Subcutaneous adipose tissue (tissue), 4 donors: ENCODE results near the gene TPD52L1. TPM values are rescaled to one million over a fixed set of nuclear protein-coding genes. Genes with fewer than 3 reads are reported as not detected.

Experiments used
- CTCF ChIP-seq: fragments of 450-650 bp; IDR thresholded peaks from one replicate; pipeline ENCODE4 v1.5.1; 2016; ENCODE audit warnings: low read depth, mild to moderate bottlenecking, control low read depth, antibody characterized with exemption, moderate library complexity
- total RNA-seq, 4 donors: library from RNA; depleted of rRNA; stranded (reverse); fragments of >200 nt; gene quantifications; one replicate each; pipeline ENCODE4 v1.1.0, GENCODE V29; 2016

TPD52L1 gene
- total RNA-seq, 4 donors from 2014 or later: 18.7 to 70.6 (median 33.4) TPM

- no peak for TF ChIP-seq CTCF
Observed at GRCh38 chr6:125271486-125272159, 118.0 kb downstream of the TPD52L1 start.

DNA sequence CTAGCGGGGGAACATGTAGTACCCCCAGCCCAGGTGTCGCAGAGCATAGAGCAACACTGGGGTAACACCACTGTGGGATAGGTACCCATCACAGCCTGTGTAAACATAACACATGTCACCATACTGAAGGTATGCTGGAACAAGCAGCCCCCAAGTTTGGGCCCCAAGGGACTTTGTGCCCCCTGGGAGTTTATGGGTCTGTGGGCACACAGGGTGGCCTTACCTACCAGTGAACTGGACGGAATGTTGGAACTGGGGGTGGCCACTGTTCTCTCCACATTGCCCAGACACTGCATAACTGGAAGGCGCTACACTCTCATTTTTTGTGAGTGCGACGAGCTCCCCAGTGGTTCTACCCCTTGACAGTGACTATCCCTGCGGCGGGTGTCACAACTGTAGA is 119.7 kb downstream of the TPD52L1 start:
- TF ChIP-seq CTCF: no peak

- TF ChIP-seq CTCF: no peak
Observed at GRCh38 chr6:125273965-125274364, 120.4 kb downstream of the TPD52L1 start.

DNA sequence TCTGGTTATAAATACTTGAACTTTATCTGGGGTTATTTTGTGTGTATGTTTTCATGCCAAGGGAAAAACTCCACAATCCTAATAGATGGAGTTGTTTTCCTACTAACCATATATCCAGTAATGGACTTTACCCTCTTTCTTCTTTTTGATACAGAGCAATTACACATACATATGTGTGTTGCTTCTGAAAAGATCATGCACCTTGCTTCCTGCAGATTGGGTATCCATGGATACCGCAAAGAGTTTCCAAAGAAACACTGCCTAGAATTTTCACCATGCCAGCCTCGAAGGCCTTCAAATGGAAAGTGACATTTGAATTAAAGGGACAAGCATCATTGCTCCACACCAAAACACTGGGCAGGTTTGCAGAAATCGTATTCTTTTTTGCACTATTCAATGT is 121.4 kb downstream of the TPD52L1 start:
- TF ChIP-seq CTCF: no peak

GRCh38 chr6:125275779-125276178 is 122.2 kb downstream of the TPD52L1 start:
- no peak for TF ChIP-seq CTCF

DNA sequence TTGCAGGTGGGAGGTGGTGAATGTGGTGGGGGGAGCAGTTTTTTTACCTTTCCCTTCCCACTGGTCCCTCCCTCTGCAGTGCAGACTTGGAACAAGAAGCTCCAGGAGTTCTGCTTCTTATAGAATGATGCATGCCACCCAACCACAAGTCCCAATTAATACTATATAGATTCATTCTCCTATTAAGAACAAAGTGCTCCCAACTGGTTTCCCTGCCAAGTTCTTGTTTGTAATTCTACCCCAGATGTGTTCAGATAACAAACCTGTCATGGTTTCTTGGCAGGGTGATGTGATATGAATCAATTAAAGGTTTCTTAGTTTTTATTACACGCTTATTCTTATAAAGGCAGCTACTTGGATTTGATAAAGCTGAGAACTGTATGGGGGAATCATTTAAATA is 124.3 kb downstream of the TPD52L1 start:
- no peak for TF ChIP-seq CTCF

DNA sequence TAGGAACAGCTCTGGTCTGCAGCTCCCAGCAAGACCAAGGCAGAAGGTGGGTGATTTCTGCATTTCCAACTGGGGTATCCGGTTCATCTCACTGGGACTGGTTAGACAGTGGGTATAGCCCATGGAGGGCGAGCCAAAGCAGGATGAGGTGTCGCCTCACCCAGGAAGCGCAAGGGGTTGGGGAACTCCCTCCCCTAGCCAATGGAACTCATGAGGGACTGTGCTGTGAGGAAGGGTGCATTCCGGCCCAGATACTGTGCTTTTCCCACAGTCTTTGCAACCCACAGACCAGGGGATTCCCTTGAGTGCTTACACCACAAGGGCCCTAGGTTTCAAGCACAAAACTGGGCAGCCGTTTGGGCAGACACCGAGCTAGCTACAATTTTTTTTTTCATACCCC is 126.4 kb downstream of the TPD52L1 start:
- no peak for TF ChIP-seq CTCF
